Measurements from ENCODE around the gene HLX.

HLX gene

DNA sequence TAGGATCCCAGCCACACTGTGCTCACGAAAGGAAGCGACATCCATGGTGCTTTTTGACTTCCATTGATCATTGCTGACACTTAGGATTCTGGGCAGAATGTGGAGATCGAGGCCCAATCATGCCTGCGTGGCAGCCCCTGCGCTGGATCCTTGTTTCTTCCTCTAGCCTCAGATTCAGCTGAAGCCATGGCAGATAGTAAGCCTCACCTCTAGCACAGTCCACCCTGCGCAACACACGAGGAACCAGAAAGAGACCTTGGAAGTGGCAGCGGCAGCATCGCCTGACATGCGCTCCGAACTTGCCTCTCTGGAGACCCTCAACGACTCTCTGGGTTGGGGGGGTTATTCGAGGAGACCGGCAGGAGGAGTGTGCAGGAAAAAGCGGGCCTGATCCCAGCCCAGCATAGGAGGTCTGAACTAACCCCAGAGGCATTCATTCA, 10.6 kb downstream of the HLX start:
- TF ChIP-seq, protein P1, sequence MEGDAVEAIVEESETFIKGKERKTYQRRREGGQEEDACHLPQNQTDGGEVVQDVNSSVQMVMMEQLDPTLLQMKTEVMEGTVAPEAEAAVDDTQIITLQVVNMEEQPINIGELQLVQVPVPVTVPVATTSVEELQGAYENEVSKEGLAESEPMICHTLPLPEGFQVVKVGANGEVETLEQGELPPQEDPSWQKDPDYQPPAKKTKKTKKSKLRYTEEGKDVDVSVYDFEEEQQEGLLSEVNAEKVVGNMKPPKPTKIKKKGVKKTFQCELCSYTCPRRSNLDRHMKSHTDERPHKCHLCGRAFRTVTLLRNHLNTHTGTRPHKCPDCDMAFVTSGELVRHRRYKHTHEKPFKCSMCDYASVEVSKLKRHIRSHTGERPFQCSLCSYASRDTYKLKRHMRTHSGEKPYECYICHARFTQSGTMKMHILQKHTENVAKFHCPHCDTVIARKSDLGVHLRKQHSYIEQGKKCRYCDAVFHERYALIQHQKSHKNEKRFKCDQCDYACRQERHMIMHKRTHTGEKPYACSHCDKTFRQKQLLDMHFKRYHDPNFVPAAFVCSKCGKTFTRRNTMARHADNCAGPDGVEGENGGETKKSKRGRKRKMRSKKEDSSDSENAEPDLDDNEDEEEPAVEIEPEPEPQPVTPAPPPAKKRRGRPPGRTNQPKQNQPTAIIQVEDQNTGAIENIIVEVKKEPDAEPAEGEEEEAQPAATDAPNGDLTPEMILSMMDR (IDR thresholded peaks at IDR 0.05): no peak

DNA sequence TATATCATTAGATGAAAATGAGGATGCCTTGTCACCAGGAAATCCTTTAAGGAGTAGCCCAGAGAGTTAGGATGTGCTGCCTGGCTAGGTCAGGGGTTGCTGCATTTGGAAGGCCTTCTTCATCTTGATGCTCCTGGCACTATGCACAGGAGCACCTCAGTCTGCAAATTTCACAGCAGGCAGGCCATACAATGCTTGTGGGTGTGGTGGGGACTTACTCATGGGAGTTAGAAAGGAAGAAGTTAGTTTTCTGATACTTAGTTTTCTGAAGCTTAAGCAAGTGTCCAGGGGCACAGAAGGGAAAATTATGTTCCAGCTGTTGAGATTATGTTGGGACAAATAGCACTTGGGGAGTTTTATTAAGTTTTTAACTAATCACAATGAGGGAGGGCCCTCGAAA, 11.4 kb downstream of the HLX start:
- TF ChIP-seq, protein P1 (IDR thresholded peaks at IDR 0.05): no peak

DNA sequence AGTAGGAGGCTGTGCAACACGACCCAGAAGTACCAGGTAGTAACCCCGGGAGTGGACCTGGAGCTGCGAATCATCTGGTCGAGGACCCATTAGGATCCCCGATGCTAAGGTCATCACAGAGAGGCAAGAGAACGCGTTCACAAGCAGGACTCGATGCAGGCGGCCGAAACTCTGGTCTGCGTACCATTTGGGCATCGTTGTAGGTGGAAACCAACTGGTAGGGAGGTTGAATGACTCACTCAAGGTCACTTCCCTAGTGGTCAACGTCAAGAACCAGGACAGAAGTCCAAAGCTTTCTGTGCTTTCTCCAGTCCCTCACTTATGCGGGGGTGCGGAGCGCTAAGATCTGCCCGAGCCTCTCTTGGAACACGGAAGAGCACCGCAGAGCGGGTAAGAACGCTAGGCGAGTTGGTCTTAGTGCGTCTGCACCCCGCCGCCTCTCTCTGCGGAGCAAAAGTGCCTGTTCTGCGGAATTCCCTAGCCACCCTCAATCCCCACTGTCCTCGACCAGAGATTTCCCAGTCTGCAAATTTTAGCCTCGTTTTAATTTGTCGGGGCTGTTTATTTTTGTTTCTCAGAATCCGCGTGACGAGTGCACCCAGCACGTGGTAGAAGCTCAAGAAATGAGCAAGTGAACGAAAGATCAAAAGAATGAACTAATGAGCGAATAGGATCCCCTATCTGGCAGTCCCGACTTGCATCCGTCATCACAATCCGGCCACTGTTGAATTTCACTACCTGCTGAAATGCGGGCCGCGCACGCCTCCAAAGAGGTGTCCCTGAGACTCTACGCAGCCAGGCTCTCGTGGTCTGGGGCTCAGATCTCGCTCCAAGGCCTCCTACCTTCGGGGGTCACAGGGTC, 12.2 kb downstream of the HLX start:
- TF ChIP-seq, protein P1 (IDR thresholded peaks at IDR 0.05): no peak

DNA sequence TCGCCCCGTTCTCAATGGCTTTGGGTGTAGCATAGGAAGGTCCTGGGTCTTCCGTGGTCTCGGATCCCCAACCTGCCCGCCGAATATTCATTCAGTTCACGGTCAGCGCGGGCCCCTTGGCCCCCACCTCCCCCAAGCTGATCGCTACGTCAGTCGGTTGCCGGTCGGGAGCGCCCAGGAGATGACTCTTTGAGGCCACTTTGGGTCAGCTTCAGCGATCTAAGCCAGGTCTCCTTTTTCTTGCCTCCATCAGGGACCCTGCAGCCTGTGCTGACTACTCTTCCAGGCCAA, 12.8 kb downstream of the HLX start:
- TF ChIP-seq, protein P1 (IDR thresholded peaks at IDR 0.05): no peak

DNA sequence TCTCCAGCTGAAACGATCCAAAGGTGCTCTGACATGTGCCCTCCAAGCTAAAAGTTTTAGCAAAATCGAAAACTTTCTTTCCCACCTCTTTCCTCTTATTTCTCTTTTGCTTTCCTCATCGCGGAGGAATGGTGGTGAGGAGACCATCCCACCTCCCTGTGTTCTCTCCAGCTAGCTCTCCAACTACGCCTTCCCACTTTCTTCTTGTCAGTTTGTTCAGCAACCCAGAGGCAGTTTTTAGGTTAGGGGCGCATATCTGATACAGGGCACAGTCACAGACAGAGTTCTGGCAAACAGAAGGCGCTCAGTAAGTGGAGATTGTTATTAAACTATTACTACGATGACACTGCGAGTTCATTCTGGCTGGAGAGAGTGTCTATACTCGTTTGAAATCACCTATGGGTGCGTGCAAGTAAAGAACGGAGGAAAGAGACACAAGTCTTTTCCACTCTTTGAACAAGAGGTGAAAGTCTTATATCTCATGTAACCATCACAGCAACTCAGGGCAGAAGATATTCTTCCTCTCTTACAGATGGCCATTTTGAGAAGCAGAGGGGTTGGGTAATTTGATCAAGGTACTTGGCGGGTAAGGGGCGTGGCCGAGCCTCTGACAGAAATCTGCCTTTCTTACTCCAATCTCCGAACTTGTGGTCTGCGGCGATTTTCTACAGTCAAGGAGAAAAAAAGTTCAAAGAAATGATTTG, 13.9 kb downstream of the HLX start:
- TF ChIP-seq, protein P1 (IDR thresholded peaks at IDR 0.05): no peak

DNA sequence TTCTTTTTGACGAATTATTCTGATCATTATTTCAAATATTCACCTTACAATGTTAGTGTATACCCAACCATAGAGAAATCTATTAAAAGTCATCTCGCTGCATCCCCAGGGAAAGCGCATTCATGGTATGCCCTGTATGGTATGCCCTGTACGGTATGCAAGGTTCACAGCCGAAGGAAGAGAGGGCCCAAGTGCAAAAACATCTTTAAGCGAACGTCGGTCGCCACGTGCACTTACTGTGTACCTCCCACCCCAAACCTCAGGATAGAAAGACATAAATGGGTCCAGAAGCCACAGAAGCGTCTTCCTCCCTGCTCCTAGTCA, 14.4 kb downstream of the HLX start:
- TF ChIP-seq, protein P1 (IDR thresholded peaks at IDR 0.05): no peak

DNA sequence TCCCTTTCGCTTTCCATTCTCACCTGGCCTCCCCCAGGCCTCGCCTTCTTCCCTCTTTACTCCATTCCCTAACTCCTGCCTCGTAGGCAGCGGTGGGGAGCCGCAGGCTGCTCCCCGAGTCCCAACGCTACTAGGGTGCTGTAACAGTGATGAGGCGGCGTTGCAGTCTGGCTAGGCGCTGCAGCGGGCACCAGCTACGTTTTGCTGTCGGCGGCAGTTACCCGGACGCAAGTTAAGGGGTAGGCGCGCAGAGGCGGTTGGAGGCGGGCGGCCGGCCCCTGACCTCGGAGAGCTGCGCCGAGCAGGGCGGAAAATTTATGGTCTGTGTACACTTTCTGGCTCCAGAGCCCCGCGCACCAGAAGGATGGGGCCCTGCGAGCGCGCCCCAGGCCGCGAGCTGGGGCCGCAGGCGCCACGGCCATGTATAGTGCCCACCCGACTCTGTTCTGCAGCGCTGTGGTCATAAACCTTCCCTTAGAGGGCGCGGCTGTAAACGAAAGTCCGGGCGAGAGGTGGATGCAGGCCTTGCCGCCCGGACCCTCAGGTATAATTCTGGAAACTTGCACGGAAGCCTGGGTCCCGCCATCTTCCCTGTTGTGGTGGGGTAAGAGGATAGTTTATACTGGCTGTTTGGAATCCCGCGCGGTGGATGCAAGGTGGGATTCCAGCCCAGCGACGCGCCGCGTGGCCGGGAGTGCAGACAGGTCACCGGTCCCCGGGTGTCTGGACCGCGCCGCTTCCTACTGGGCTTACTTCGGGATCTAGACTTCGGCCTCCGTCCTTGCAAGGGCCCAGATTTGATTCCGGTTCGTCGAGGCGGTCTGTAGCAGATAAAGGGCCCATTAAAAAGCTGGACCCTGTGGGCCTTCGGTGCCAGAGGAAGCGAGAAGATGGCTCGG, 15.0 kb downstream of the HLX start:
- TF ChIP-seq, protein P1 (IDR thresholded peaks at IDR 0.05): no peak
